Loucy (cell line): Measurements from ENCODE around the gene KRT6C.

Experiments used
- H2AFZ ChIP-seq: fragments of 200-600 bp; sonication (generic); 2 replicates; pipeline ENCODE4 v1.6.0; 2016; ENCODE audit warnings: antibody characterized with exemption, mild to moderate bottlenecking, low read length, moderate library complexity
- H3F3A ChIP-seq: fragments of 200-600 bp; 2 replicates; pipeline ENCODE4 v1.6.0; 2016; ENCODE audit warnings: antibody characterized with exemption, low read depth, mild to moderate bottlenecking
- H3K27me3 ChIP-seq: fragments of 200-600 bp; sonication (generic); 2 replicates; pipeline ENCODE4 v1.6.1; 2014; ENCODE audit warnings: low read length, mild to moderate bottlenecking; ENCODE audit not compliant: insufficient read depth, poor library complexity, severe bottlenecking
- H3K36me3 ChIP-seq: fragments of 200-600 bp; sonication (generic); 2 replicates; pipeline ENCODE4 v1.6.1; 2016; ENCODE audit warnings: low read length; ENCODE audit not compliant: insufficient read depth
- H3K4me1 ChIP-seq: fragments of 200-600 bp; sonication (generic); 2 replicates; pipeline ENCODE4 v1.5.1; 2014; ENCODE audit warnings: low read length, mild to moderate bottlenecking; ENCODE audit not compliant: insufficient read depth, poor library complexity, severe bottlenecking
- H3K4me2 ChIP-seq: fragments of 200-600 bp; sonication (generic); 2 replicates; pipeline ENCODE4 v1.6.0; 2014; ENCODE audit warnings: antibody characterized with exemption, low read length, low read depth, mild to moderate bottlenecking; ENCODE audit not compliant: poor library complexity, severe bottlenecking
- H3K4me3 ChIP-seq: fragments of 200-600 bp; sonication (generic); 2 replicates; pipeline ENCODE4 v1.5.1; 2014; ENCODE audit warnings: low read length, mild to moderate bottlenecking, mixed read lengths; ENCODE audit not compliant: poor library complexity, severe bottlenecking
- H3K79me2 ChIP-seq: fragments of 200-600 bp; sonication (generic); 2 replicates; pipeline ENCODE4 v1.6.1; 2014; ENCODE audit warnings: low read length; ENCODE audit not compliant: insufficient read depth
- H3K9ac ChIP-seq: fragments of 200-600 bp; sonication (generic); 2 replicates; pipeline ENCODE4 v1.6.0; 2014; ENCODE audit warnings: mild to moderate bottlenecking, low read depth, low read length, moderate library complexity; ENCODE audit not compliant: poor library complexity, severe bottlenecking
- H3K9me2 ChIP-seq: fragments of 200-600 bp; sonication (generic); replicated peaks from 2 replicates; pipeline ENCODE4 v1.6.1; 2016; ENCODE audit warnings: low read depth, low read length, mixed read lengths
- H3K9me3 ChIP-seq: fragments of 200-600 bp; sonication (generic); 2 replicates; pipeline ENCODE4 v1.6.1; 2014; ENCODE audit warnings: mild to moderate bottlenecking, antibody characterized with exemption, low read length, low read depth; ENCODE audit not compliant: insufficient read depth
- H4K20me1 ChIP-seq: fragments of 200-600 bp; sonication (generic); 2 replicates; pipeline ENCODE4 v1.6.0; 2014; ENCODE audit warnings: antibody characterized with exemption, low read length, mild to moderate bottlenecking; ENCODE audit not compliant: insufficient read depth, poor library complexity, severe bottlenecking
- EZH2phosphoT487 ChIP-seq: fragments of 200-600 bp; IDR thresholded peaks from 2 replicates; pipeline ENCODE4 v1.6.1; 2018; ENCODE audit warnings: antibody characterized with exemption, mild to moderate bottlenecking, moderate library complexity, borderline replicate concordance
- TF ChIP-seq, protein P1 (sequence below): fragments of 200-600 bp; sonication (generic); conservative IDR thresholded peaks from 2 replicates; pipeline ENCODE4 v1.5.1; 2014; ENCODE audit warnings: mild to moderate bottlenecking, antibody characterized with exemption, low read length

The KRT6C gene

DNA sequence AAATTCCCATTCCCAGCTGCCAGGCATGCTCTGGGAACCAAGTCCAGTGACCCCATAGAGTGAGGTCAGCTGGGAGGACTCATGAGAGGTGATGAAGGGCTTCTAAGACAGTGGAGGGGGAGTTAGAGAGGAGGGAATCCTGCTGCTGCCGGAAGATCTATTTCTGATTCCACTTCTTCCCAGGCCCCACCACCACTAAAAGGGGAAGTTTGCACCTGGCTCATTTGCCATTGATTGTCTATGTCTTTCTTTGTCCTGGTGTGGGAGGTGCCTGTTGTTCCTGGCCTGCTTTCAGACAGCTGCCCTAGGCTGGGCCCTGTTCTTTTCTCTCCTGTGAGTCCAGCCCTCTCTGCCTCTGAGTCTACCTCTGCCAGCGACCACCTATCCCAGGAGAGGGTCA, 22.4 kb upstream of the KRT6C start:
- TF ChIP-seq EZH2phosphoT487, result no peak
- TF ChIP-seq, protein P1, sequence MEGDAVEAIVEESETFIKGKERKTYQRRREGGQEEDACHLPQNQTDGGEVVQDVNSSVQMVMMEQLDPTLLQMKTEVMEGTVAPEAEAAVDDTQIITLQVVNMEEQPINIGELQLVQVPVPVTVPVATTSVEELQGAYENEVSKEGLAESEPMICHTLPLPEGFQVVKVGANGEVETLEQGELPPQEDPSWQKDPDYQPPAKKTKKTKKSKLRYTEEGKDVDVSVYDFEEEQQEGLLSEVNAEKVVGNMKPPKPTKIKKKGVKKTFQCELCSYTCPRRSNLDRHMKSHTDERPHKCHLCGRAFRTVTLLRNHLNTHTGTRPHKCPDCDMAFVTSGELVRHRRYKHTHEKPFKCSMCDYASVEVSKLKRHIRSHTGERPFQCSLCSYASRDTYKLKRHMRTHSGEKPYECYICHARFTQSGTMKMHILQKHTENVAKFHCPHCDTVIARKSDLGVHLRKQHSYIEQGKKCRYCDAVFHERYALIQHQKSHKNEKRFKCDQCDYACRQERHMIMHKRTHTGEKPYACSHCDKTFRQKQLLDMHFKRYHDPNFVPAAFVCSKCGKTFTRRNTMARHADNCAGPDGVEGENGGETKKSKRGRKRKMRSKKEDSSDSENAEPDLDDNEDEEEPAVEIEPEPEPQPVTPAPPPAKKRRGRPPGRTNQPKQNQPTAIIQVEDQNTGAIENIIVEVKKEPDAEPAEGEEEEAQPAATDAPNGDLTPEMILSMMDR, result no peak
- Histone ChIP-seq H3K4me3 (no peak overlapping the region), H3K9me2 (no peaks in the 10 kb centered on the region), H3K4me1 (no peaks in the 10 kb centered on the region), H2AFZ (no peak overlapping the region), H4K20me1 (no peaks in the 10 kb centered on the region), H3K79me2 (no peaks in the 10 kb centered on the region), H3K9ac (no peak overlapping the region), H3F3A (no peaks in the 10 kb centered on the region), H3K9me3 (no peaks in the 10 kb centered on the region), H3K27me3 (no peaks in the 10 kb centered on the region), H3K4me2 (no peak overlapping the region), H3K36me3 (no peaks in the 10 kb centered on the region)

DNA sequence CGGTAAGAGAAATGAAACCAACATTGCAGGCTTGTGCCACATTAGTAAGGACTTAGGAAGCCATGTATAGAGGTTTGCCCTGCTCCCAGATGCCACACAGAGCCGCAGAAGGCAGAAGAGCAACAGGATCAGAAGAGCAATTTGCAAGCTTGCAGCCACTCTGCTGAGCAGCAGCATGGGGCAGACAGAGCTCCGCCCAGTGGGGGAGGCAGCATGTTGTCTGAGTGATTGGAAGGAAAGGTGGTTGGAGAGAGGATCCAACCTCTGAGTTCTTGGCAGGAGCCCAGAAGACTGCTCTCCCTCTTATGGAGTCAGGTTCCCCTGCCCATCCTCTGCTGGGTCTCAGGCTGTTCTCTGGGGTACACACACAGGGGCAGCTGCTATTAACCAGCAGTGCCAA, 21.8 kb upstream of the KRT6C start:
- Histone ChIP-seq H2AFZ (0 out of 2 replicates have a peak overlapping the region, but pooled peaks have one; percentile 3), H3K27me3 (no peaks in the 10 kb centered on the region), H3K4me2 (no peak overlapping the region)

DNA sequence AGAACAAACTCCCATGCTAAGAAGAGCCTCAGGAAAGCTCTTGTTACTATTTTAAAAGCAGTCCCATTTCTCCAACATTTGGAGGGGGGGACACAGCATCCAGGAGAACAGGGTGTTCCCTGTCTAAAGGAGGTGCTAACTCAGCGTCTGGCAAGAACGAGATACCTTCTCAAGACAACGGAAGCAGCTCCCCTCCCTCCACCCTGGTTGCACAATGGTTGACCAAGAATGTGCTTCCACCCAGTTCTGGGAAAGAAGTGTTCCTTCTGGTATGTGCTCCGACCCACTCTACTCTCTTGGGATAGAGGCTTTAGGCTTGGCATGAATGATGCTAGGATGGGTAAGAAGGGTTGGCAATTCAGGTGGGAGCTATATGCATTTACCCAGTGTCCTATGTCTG, 20.9 kb upstream of the KRT6C start:
- H2AFZ ChIP-seq, result no peak overlapping the region
- H3K4me1 ChIP-seq, result no peaks in the 10 kb centered on the region
- H3F3A ChIP-seq, result no peaks in the 10 kb centered on the region
- no peak overlapping the region for H3K4me3 ChIP-seq
- H3K27me3 ChIP-seq, result no peaks in the 10 kb centered on the region
- no peaks in the 10 kb centered on the region for H3K36me3 ChIP-seq
- no peaks in the 10 kb centered on the region for H3K79me2 ChIP-seq
- H3K9me2 ChIP-seq, result no peaks in the 10 kb centered on the region
- H3K9ac ChIP-seq, result no peak overlapping the region
- H4K20me1 ChIP-seq, result no peaks in the 10 kb centered on the region
- no peaks in the 10 kb centered on the region for H3K9me3 ChIP-seq
- H3K4me2 ChIP-seq, result no peak overlapping the region
- TF ChIP-seq, protein P1, result no peak
- TF ChIP-seq EZH2phosphoT487, result no peak

More for the DNA sequence above, 21.8 kb upstream of the KRT6C start:
- H3K4me3 ChIP-seq, result no peak overlapping the region
- no peaks in the 10 kb centered on the region for H3K36me3 ChIP-seq
- H4K20me1 ChIP-seq, result no peaks in the 10 kb centered on the region
- H3K4me1 ChIP-seq, result no peaks in the 10 kb centered on the region
- no peaks in the 10 kb centered on the region for H3F3A ChIP-seq
- no peaks in the 10 kb centered on the region for H3K79me2 ChIP-seq
- H3K9me2 ChIP-seq, result no peaks in the 10 kb centered on the region
- no peak overlapping the region for H3K9ac ChIP-seq
- no peaks in the 10 kb centered on the region for H3K9me3 ChIP-seq
- TF ChIP-seq, protein P1, result no peak
- TF ChIP-seq EZH2phosphoT487, result no peak
